Lower lobe of right lung (tissue), 2 donors: ENCODE data around the gene TELO2. TPM values are rescaled to one million over a fixed set of nuclear protein-coding genes. Genes with fewer than 3 reads are reported as not detected.

Experiments used
- ATAC-seq, 2 donors: fragments of 200-7000 bp; cut with Tn5 transposase; one replicate each; pipeline ENCODE4 v1.9.1; 2020 to 2022; ENCODE audit warnings: mild to moderate bottlenecking in 2 of 2, moderate library complexity in 2 of 2
- DNase-seq: peaks from one replicate; pipeline ENCODE4 v3.0.0-alpha.2; 2020
- H3K27ac ChIP-seq: fragments of 200-600 bp; one replicate; pipeline ENCODE4 v1.8.0; 2022
- H3K27me3 ChIP-seq: fragments of 200-600 bp; one replicate; pipeline ENCODE4 v1.8.0; 2022; ENCODE audit warnings: low read depth
- H3K36me3 ChIP-seq: fragments of 200-600 bp; one replicate; pipeline ENCODE4 v1.8.0; 2022; ENCODE audit warnings: mild to moderate bottlenecking
- H3K4me1 ChIP-seq: fragments of 200-600 bp; one replicate; pipeline ENCODE4 v1.8.0; 2022
- H3K4me3 ChIP-seq: fragments of 200-600 bp; one replicate; pipeline ENCODE4 v1.8.0; 2022; ENCODE audit warnings: mild to moderate bottlenecking
- H3K9me3 ChIP-seq: fragments of 200-600 bp; one replicate; pipeline ENCODE4 v1.8.0; 2022
- intact Hi-C: fragments of 100-400 bp; cut with DNase I; formaldehyde crosslinking; loops from one replicate; pipeline ENCODE4 v1.11.0; 2022
- total RNA-seq: library from RNA; stranded (reverse); fragmentation: NEBNext Ultra II Directional; extraction: Animal tissue kit (Norgen Biotek cat#: 25700); gene quantifications from one replicate; pipeline ENCODE4 v1.2.1, GENCODE V29; 2021
- TF ChIP-seq, protein P1 (sequence below): fragments of 200-600 bp; IDR thresholded peaks from one replicate; pipeline ENCODE4 v1.8.0; 2022; ENCODE audit warnings: antibody characterized with exemption, mild to moderate bottlenecking
- donor health status: DM: no; HTN: yes; CAD: no; lungs with severe emphysema.

Gene TELO2
- total RNA-seq, 1 donor from 2014 or later, result 27.5 TPM

GRCh38 chr16:1524366-1524765, 31.2 kb downstream of the TELO2 start:
- ATAC-seq, result no peak
- no peaks in the 10 kb centered on the region for H3K9me3 ChIP-seq
- intact Hi-C loops, result no loop called here
- H3K4me3 ChIP-seq, result no peak overlapping the region
- H3K36me3 ChIP-seq, result peaks cover 47% of the 10 kb centered on the region
- H3K4me1 ChIP-seq, result peaks cover 27% of the 10 kb centered on the region
- no peaks in the 10 kb centered on the region for H3K27me3 ChIP-seq
- no peak overlapping the region for H3K27ac ChIP-seq
- TF ChIP-seq, protein P1, sequence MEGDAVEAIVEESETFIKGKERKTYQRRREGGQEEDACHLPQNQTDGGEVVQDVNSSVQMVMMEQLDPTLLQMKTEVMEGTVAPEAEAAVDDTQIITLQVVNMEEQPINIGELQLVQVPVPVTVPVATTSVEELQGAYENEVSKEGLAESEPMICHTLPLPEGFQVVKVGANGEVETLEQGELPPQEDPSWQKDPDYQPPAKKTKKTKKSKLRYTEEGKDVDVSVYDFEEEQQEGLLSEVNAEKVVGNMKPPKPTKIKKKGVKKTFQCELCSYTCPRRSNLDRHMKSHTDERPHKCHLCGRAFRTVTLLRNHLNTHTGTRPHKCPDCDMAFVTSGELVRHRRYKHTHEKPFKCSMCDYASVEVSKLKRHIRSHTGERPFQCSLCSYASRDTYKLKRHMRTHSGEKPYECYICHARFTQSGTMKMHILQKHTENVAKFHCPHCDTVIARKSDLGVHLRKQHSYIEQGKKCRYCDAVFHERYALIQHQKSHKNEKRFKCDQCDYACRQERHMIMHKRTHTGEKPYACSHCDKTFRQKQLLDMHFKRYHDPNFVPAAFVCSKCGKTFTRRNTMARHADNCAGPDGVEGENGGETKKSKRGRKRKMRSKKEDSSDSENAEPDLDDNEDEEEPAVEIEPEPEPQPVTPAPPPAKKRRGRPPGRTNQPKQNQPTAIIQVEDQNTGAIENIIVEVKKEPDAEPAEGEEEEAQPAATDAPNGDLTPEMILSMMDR, result no peak
- DNase-seq, result no peak

DNA sequence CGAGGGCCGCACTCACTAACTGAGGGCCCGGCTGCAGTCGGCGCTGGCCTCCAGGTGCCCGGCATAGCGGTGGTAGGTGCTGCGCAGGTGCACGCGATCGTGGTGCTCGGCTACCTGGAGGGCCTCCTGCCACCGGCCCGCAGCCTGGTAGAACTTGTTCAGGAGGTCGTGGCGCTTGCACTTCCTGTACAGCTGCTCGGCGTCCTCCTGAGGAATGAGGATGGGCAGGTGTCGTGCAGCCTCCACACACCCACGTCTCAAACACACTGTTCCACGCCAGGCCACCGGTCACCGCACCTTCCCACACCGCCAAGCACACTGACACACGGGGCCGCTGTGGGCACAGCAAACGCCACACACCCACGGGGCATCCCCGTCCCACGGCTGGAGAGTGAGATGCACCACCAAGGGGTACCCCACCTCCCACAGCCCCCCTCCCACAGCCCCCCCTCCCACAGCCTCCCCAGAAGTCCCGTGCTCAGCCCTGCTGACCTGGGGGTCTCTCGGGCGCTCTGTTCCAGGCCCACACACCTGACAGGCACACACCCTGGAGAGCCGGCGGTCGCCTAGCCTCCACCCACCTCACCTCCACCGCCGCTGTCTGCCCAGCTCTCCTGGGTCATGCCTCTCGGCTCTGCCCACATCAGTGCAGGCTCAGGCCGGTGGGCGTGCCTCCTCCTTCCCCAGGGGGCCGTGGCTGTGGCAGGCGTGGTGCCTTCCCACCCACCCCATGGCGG, 32.9 kb downstream of the TELO2 start:
- TF ChIP-seq, protein P1, result no peak
- DNase-seq (no peak), ATAC-seq (no peak)
- Histone ChIP-seq H3K9me3 (no peaks in the 10 kb centered on the region), H3K4me3 (no peak overlapping the region), H3K36me3 (peaks cover 31% of the 10 kb centered on the region), H3K4me1 (peaks cover 43% of the 10 kb centered on the region), H3K27me3 (no peaks in the 10 kb centered on the region), H3K27ac (no peak overlapping the region)
- intact Hi-C loops, result no loop called here

GRCh38 chr16:1526608-1527555, 33.7 kb downstream of the TELO2 start:
- H3K27me3 ChIP-seq, result no peaks in the 10 kb centered on the region
- no peaks in the 10 kb centered on the region for H3K9me3 ChIP-seq
- no peak for ATAC-seq
- peaks cover 51% of the 10 kb centered on the region for H3K4me1 ChIP-seq
- DNase-seq, result no peak
- intact Hi-C loops, result no loop called here
- peak overlapping the region; percentile 59 for H3K27ac ChIP-seq
- H3K4me3 ChIP-seq, result no peak overlapping the region
- TF ChIP-seq, protein P1, result no peak
- peaks cover 27% of the 10 kb centered on the region for H3K36me3 ChIP-seq

DNA sequence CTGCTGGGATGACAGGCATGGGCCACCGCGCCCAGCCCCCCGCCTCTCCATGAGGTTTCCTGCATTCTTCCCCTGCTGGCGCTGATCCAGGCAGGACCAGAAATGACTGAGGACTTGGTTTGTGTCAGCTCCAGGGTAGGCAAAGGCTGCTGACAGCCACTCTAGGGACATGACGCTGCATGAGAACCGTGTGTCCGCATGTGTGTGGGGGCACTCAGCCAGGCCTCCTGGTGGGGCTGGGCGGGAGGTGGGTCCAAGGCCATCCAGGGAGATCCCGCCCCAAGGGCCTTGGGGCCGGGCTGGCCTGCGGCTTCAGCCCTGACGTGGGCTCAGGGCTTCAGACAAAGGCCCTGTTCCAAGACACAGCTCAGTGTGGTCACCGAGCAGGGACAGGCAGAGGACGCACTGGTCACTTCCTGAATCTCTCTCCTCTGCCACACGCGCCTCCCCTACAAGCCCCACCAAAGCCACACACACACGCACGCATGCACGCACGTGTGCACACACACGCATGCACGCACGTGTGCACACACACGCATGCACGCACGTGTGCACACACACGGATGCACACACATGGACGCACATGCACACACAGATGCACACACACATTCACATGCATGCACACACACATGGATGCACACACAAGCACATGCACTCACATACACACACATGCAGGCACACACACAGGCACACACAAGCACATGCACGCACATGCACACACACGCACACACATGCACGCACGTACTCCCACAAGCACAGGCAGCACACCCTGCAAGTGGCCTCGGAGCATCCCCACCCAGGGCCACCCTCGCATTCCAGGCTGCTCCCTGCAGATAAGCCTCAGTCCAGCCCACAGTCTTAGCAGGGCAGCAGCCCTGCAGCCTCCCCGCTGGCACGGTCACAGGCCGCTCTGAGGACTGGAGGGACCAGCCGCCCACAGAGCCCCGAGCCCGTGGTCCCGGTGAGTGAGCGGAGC, 35.0 kb downstream of the TELO2 start:
- no peak for ATAC-seq
- Histone ChIP-seq H3K4me1 (peaks cover 64% of the 10 kb centered on the region), H3K9me3 (no peaks in the 10 kb centered on the region), H3K27me3 (no peaks in the 10 kb centered on the region), H3K27ac (peak overlapping the region; percentile 59), H3K36me3 (peaks cover 20% of the 10 kb centered on the region), H3K4me3 (no peak overlapping the region)
- intact Hi-C loops, result no loop called here
- no peak for DNase-seq
- TF ChIP-seq, protein P1, result no peak
